Iris pigment epithelial cell (primary cell): Measurements from ENCODE around the gene NHS.

Source experiments
- DNase-seq: peaks from one replicate; pipeline ENCODE4 v3.0.0-alpha.2; 2011; ENCODE audit warnings: low read depth

Gene NHS

GRCh38 chrX:17623750-17624149 lies 248.8 kb downstream of the NHS start:
- DNase-seq: no peak

GRCh38 chrX:17627026-17627425 lies 252.0 kb downstream of the NHS start:
- DNase-seq: no peak

- DNase-seq: no peak
These were observed 254.0 kb downstream of the NHS start for GRCh38 chrX:17628976-17629375.

- no peak for DNase-seq
These were observed 254.5 kb downstream of the NHS start for GRCh38 chrX:17629519-17629918.

- no peak for DNase-seq
These were observed 256.6 kb downstream of the NHS start for GRCh38 chrX:17631647-17632046.

GRCh38 chrX:17632942-17633341 lies 257.9 kb downstream of the NHS start:
- no peak for DNase-seq

- no peak for DNase-seq
These were observed 258.5 kb downstream of the NHS start for GRCh38 chrX:17633546-17633945.

GRCh38 chrX:17634542-17635207 lies 259.7 kb downstream of the NHS start:
- DNase-seq: no peak

- peak; percentile 31 for DNase-seq
These were observed 260.2 kb downstream of the NHS start for GRCh38 chrX:17635231-17635630.

GRCh38 chrX:17637235-17637634 lies 262.2 kb downstream of the NHS start:
- DNase-seq: no peak

- no peak for DNase-seq
These were observed 263.7 kb downstream of the NHS start for GRCh38 chrX:17638731-17639130.

GRCh38 chrX:17642891-17643290 lies 267.9 kb downstream of the NHS start:
- DNase-seq: no peak

- DNase-seq: no peak
These were observed 268.5 kb downstream of the NHS start for GRCh38 chrX:17643528-17643927.

GRCh38 chrX:17644001-17644400 lies 269.0 kb downstream of the NHS start:
- DNase-seq: no peak

GRCh38 chrX:17654116-17654515 lies 279.1 kb downstream of the NHS start:
- DNase-seq: no peak

GRCh38 chrX:17655211-17656034 lies 280.4 kb downstream of the NHS start:
- DNase-seq: no peak

GRCh38 chrX:17656035-17656418 lies 281.0 kb downstream of the NHS start:
- no peak for DNase-seq

GRCh38 chrX:17656556-17656955 lies 281.6 kb downstream of the NHS start:
- no peak for DNase-seq

- no peak for DNase-seq
These were observed 287.4 kb downstream of the NHS start for GRCh38 chrX:17662391-17662790.

GRCh38 chrX:17668929-17669328 lies 293.9 kb downstream of the NHS start:
- no peak for DNase-seq

- DNase-seq: no peak
These were observed 294.5 kb downstream of the NHS start for GRCh38 chrX:17669458-17669857.

GRCh38 chrX:17669891-17670290 lies 294.9 kb downstream of the NHS start:
- no peak for DNase-seq

- DNase-seq: no peak
These were observed 295.9 kb downstream of the NHS start for GRCh38 chrX:17670874-17671273.

GRCh38 chrX:17674601-17675000 lies 299.6 kb downstream of the NHS start:
- no peak for DNase-seq
